Left lung (tissue), 10 donors: ENCODE data around the gene KSR1. TPM values are rescaled to one million over a fixed set of nuclear protein-coding genes. Genes with fewer than 3 reads are reported as not detected.

ENCODE experiments used
- ATAC-seq: fragments of 200-7000 bp; cut with Tn5 transposase; one replicate; pipeline ENCODE4 v1.9.1; 2020; ENCODE audit warnings: moderate library complexity
- DNase-seq, 4 donors: peaks; one replicate each; pipeline ENCODE4 v3.0.0-alpha.2; 2013 to 2020
- H3K27ac ChIP-seq, 2 donors: fragments of 200-600 bp; sonication (generic) in 1 of 2; one replicate each; pipeline versions ENCODE4 v1.5.0 to v1.8.0; 2020 to 2021
- H3K27me3 ChIP-seq, 2 donors: fragments of 200-600 bp; sonication (generic) in 1 of 2; one replicate each; pipeline versions ENCODE4 v1.5.0 to v1.8.0; 2020 to 2021
- H3K36me3 ChIP-seq, 2 donors: fragments of 200-600 bp; sonication (generic) in 1 of 2; one replicate each; pipeline versions ENCODE4 v1.5.0 to v1.8.0; 2020 to 2021
- H3K4me1 ChIP-seq, 2 donors: fragments of 200-600 bp; one replicate each; pipeline ENCODE4 v1.8.0; 2021
- H3K4me3 ChIP-seq, 2 donors: fragments of 200-600 bp; sonication (generic) in 1 of 2; one replicate each; pipeline versions ENCODE4 v1.5.0 to v1.8.0; 2020 to 2021; ENCODE audit warnings: mild to moderate bottlenecking in 1 of 2
- H3K9me3 ChIP-seq, 2 donors: fragments of 200-600 bp; sonication (generic) in 1 of 2; one replicate each; pipeline versions ENCODE4 v1.5.0 to v1.8.0; 2020 to 2021
- CTCF ChIP-seq, 2 donors: fragments of 200-600 bp; sonication (generic) in 1 of 2; IDR thresholded peaks; one replicate each; pipeline versions ENCODE4 v1.5.0 to v1.8.0; 2021; ENCODE audit warnings: antibody characterized with exemption in 2 of 2
- intact Hi-C, 2 donors: fragments of 100-400 bp; cut with DNase I; formaldehyde crosslinking; loops; one replicate each; pipeline versions ENCODE4 v1.11.2 to v1.14.2; 2022
- polyA plus RNA-seq, 6 donors: library from polyadenylated mRNA; unstranded; fragments of 120-200 nt; gene quantifications; one replicate each; pipeline ENCODE4 v1.2.1, GENCODE V29; 2013; ENCODE audit not compliant: insufficient read length in 6 of 6
- total RNA-seq, 2 donors: library from RNA; stranded (reverse); fragmentation: NEBNext Ultra II Directional; extraction: Animal tissue kit (Norgen Biotek cat#: 25700); gene quantifications; one replicate each; pipeline ENCODE4 v1.2.1, GENCODE V29; 2021
- donor health status: DM: no; HTN: yes; CAD: no.
- donor health status: DM: no; HTN: no; CAD: no.

The KSR1 gene
- total and polyA plus RNA-seq, 8 donors: 35.0 to 70.0 (median 62.5) TPM

GRCh38 chr17:27612160-27612770 is 156.0 kb downstream of the KSR1 start:
- DNase-seq: no peak

GRCh38 chr17:27613433-27613832 is 157.2 kb downstream of the KSR1 start:
- DNase-seq: no peak
- Histone ChIP-seq H3K9me3 (no peaks in the 10 kb centered on the region), H3K36me3 (peaks cover 0 to 98% of the 10 kb centered on the region in 2 donors), H3K27ac (no peak overlapping the region), H3K4me3 (no peak overlapping the region), H3K4me1 (peaks cover 0 to 3% of the 10 kb centered on the region in 2 donors), H3K27me3 (no peaks in the 10 kb centered on the region)
- ATAC-seq: no peak
- TF ChIP-seq CTCF (IDR thresholded peaks at IDR 0.05): no peak
- intact Hi-C loops: no loop called here

More at GRCh38 chr17:27612160-27612770, 156.0 kb downstream of the KSR1 start:
- Histone ChIP-seq H3K36me3 (peaks cover 0 to 98% of the 10 kb centered on the region in 2 donors), H3K9me3 (no peaks in the 10 kb centered on the region), H3K4me3 (no peak overlapping the region), H3K27ac (no peak overlapping the region), H3K27me3 (no peaks in the 10 kb centered on the region), H3K4me1 (peaks cover 0 to 3% of the 10 kb centered on the region in 2 donors)
- ATAC-seq: peak; percentile 15
- intact Hi-C loops: no loop called here
- TF ChIP-seq CTCF (IDR thresholded peaks at IDR 0.05): no peak

- no peak for TF ChIP-seq CTCF (IDR thresholded peaks at IDR 0.05)
- ATAC-seq (no peak), DNase-seq (no peak)
- peaks cover 0 to 98% of the 10 kb centered on the region in 2 donors for H3K36me3 ChIP-seq
- peaks cover 0 to 3% of the 10 kb centered on the region in 2 donors for H3K4me1 ChIP-seq
- no peak overlapping the region for H3K4me3 ChIP-seq
- H3K27me3 ChIP-seq: no peaks in the 10 kb centered on the region
- intact Hi-C loops: no loop called here
- H3K27ac ChIP-seq: no peak overlapping the region
- H3K9me3 ChIP-seq: no peaks in the 10 kb centered on the region
Measured at GRCh38 chr17:27615121-27615520, 158.9 kb downstream of the KSR1 start.

- no peak for ATAC-seq
- H3K4me3 ChIP-seq: no peak overlapping the region
- H3K36me3 ChIP-seq: peaks cover 0 to 98% of the 10 kb centered on the region in 2 donors
- H3K27me3 ChIP-seq: no peaks in the 10 kb centered on the region
- H3K27ac ChIP-seq: no peak overlapping the region
- H3K9me3 ChIP-seq: no peaks in the 10 kb centered on the region
- no peak for DNase-seq
- peaks cover 0 to 3% of the 10 kb centered on the region in 2 donors for H3K4me1 ChIP-seq
- intact Hi-C loops: no loop called here
- no peak for TF ChIP-seq CTCF (IDR thresholded peaks at IDR 0.05)
Measured at GRCh38 chr17:27616414-27616813, 160.2 kb downstream of the KSR1 start.

- Histone ChIP-seq H3K4me3 (no peak overlapping the region), H3K4me1 (no peaks in the 10 kb centered on the region), H3K36me3 (peaks cover 0 to 98% of the 10 kb centered on the region in 2 donors), H3K27me3 (no peaks in the 10 kb centered on the region), H3K9me3 (no peaks in the 10 kb centered on the region), H3K27ac (no peak overlapping the region)
- DNase-seq (no peak), ATAC-seq (no peak)
- TF ChIP-seq CTCF (IDR thresholded peaks at IDR 0.05): no peak
- intact Hi-C loops: no loop called here
Measured at GRCh38 chr17:27618417-27618816, 162.2 kb downstream of the KSR1 start.
